ENCODE measurements around the gene CCDC188.

Gene CCDC188

GRCh38 chr22:20137671-20138416 lies 13.0 kb downstream of the CCDC188 start:
- DNase-seq (ENCODE audit: low read depth): no peak
- no peak for TF ChIP-seq MAX (IDR thresholded peaks at IDR 0.05; ENCODE audit: low read depth, low read length)
- TF ChIP-seq POLR2A (IDR thresholded peaks at IDR 0.05; ENCODE audit: extremely low read depth, insufficient read length): no peak
- TF ChIP-seq CTCF (IDR thresholded peaks at IDR 0.05; ENCODE audit: low read depth, low read length): no peak
- TF ChIP-seq MYC (IDR thresholded peaks at IDR 0.05; ENCODE audit: low read depth, low read length): no peak
- H3K4me3 ChIP-seq (ENCODE audit: low read depth, low read length): no peak overlapping the region

- TF ChIP-seq MYC (IDR thresholded peaks at IDR 0.05; ENCODE audit: low read depth, low read length): no peak
- no peak for TF ChIP-seq CTCF (IDR thresholded peaks at IDR 0.05; ENCODE audit: low read depth, low read length)
- no peak for TF ChIP-seq MAX (IDR thresholded peaks at IDR 0.05; ENCODE audit: low read depth, low read length)
- TF ChIP-seq POLR2A (IDR thresholded peaks at IDR 0.05; ENCODE audit: extremely low read depth, insufficient read length): no peak
- no peak for DNase-seq (ENCODE audit: low read depth)
These were observed 13.7 kb downstream of the CCDC188 start for GRCh38 chr22:20137113-20137512.

GRCh38 chr22:20136603-20136873 lies 14.3 kb downstream of the CCDC188 start:
- DNase-seq (ENCODE audit: low read depth): no peak
- no peak for TF ChIP-seq POLR2A (IDR thresholded peaks at IDR 0.05; ENCODE audit: extremely low read depth, insufficient read length)
- TF ChIP-seq MYC (IDR thresholded peaks at IDR 0.05; ENCODE audit: low read depth, low read length): no peak
- no peak overlapping the region for H3K4me3 ChIP-seq (ENCODE audit: low read depth, low read length)

More at GRCh38 chr22:20137113-20137512, 13.7 kb downstream of the CCDC188 start:
- H3K4me3 ChIP-seq (ENCODE audit: low read depth, low read length): no peak overlapping the region

GRCh38 chr22:20135806-20136602 lies 14.9 kb downstream of the CCDC188 start:
- DNase-seq (ENCODE audit: low read depth): no peak
- no peak overlapping the region for H3K4me3 ChIP-seq (ENCODE audit: low read depth, low read length)
- no peak for TF ChIP-seq POLR2A (IDR thresholded peaks at IDR 0.05; ENCODE audit: extremely low read depth, insufficient read length)
- TF ChIP-seq MAX (IDR thresholded peaks at IDR 0.05; ENCODE audit: low read depth, low read length): no peak
- no peak for TF ChIP-seq MYC (IDR thresholded peaks at IDR 0.05; ENCODE audit: low read depth, low read length)
- TF ChIP-seq CTCF (IDR thresholded peaks at IDR 0.05; ENCODE audit: low read depth, low read length): no peak

GRCh38 chr22:20135265-20135664 lies 15.6 kb downstream of the CCDC188 start:
- H3K4me3 ChIP-seq (ENCODE audit: low read depth, low read length): no peak overlapping the region
- DNase-seq (ENCODE audit: low read depth): no peak
- no peak for TF ChIP-seq MAX (IDR thresholded peaks at IDR 0.05; ENCODE audit: low read depth, low read length)
- no peak for TF ChIP-seq CTCF (IDR thresholded peaks at IDR 0.05; ENCODE audit: low read depth, low read length)
- TF ChIP-seq MYC (IDR thresholded peaks at IDR 0.05; ENCODE audit: low read depth, low read length): no peak
- no peak for TF ChIP-seq POLR2A (IDR thresholded peaks at IDR 0.05; ENCODE audit: extremely low read depth, insufficient read length)

GRCh38 chr22:20133930-20134549 lies 16.8 kb downstream of the CCDC188 start:
- TF ChIP-seq MAX (IDR thresholded peaks at IDR 0.05; ENCODE audit: low read depth, low read length) (no peak), CTCF (IDR thresholded peaks at IDR 0.05; ENCODE audit: low read depth, low read length) (no peak), POLR2A (IDR thresholded peaks at IDR 0.05; ENCODE audit: extremely low read depth, insufficient read length) (no peak), MYC (IDR thresholded peaks at IDR 0.05; ENCODE audit: low read depth, low read length) (no peak)
- no peak for DNase-seq (ENCODE audit: low read depth)

More at GRCh38 chr22:20133930-20134549, 16.8 kb downstream of the CCDC188 start:
- H3K4me3 ChIP-seq (ENCODE audit: low read depth, low read length): no peak overlapping the region
